HG03432 (cell line): ENCODE measurements around the gene SLC9A3.

Source experiments
- ATAC-seq: cut with Tn5 transposase; IDR thresholded peaks from one replicate; pipeline ENCODE4 v1.9.1; 2021; ENCODE audit warnings: mild to moderate bottlenecking, moderate library complexity; ENCODE audit not compliant: unreplicated experiment

The SLC9A3 gene

GRCh38 chr5:539469-540070 is 15.3 kb upstream of the SLC9A3 start:
- no peak for ATAC-seq

- no peak for ATAC-seq
Measured at GRCh38 chr5:538801-539468, 14.7 kb upstream of the SLC9A3 start.

GRCh38 chr5:538271-538771 is 14.1 kb upstream of the SLC9A3 start:
- no peak for ATAC-seq

- no peak for ATAC-seq
Measured at GRCh38 chr5:537621-538071, 13.4 kb upstream of the SLC9A3 start.

GRCh38 chr5:537098-537497 is 12.8 kb upstream of the SLC9A3 start:
- ATAC-seq: no peak

GRCh38 chr5:535846-536698 is 11.8 kb upstream of the SLC9A3 start:
- no peak for ATAC-seq

GRCh38 chr5:534743-535671 is 10.8 kb upstream of the SLC9A3 start:
- ATAC-seq: no peak

- no peak for ATAC-seq
Measured at GRCh38 chr5:533955-534742, 9.9 kb upstream of the SLC9A3 start.

- ATAC-seq: no peak
Measured at GRCh38 chr5:533243-533954, 9.2 kb upstream of the SLC9A3 start.

- no peak for ATAC-seq
Measured at GRCh38 chr5:532521-533242, 8.4 kb upstream of the SLC9A3 start.

- ATAC-seq: no peak
Measured at GRCh38 chr5:531749-532315, 7.6 kb upstream of the SLC9A3 start.

- ATAC-seq: no peak
Measured at GRCh38 chr5:531101-531748, 7.0 kb upstream of the SLC9A3 start.

GRCh38 chr5:530001-530955 is 6.0 kb upstream of the SLC9A3 start:
- no peak for ATAC-seq

- ATAC-seq: no peak
Measured at GRCh38 chr5:528629-529511, 4.6 kb upstream of the SLC9A3 start.
